Colonic mucosa (tissue), 4 donors: ENCODE measurements around the gene PAPPA. TPM values are rescaled to one million over a fixed set of nuclear protein-coding genes. Genes with fewer than 3 reads are reported as not detected.
A peak's percentile ranks its signal among the peaks of the same experiment; 100 is the strongest.

Experiments
- DNase-seq: peaks from one replicate; pipeline ENCODE4 v3.0.0-alpha.2; 2020
- H3K27ac ChIP-seq: fragments of 200-600 bp; one replicate; pipeline ENCODE4 v1.8.0; 2021
- H3K27me3 ChIP-seq: fragments of 200-600 bp; one replicate; pipeline ENCODE4 v1.8.0; 2021
- H3K36me3 ChIP-seq: fragments of 200-600 bp; one replicate; pipeline ENCODE4 v1.8.0; 2021
- H3K4me1 ChIP-seq: fragments of 200-600 bp; one replicate; pipeline ENCODE4 v1.8.0; 2021; ENCODE audit warnings: mild to moderate bottlenecking
- H3K4me3 ChIP-seq: fragments of 200-600 bp; one replicate; pipeline ENCODE4 v1.8.0; 2021
- H3K9ac ChIP-seq, 2 donors: one replicate each; pipeline ENCODE4 v1.7.0; 2013; ENCODE audit warnings: control low read depth in 2 of 2, low read depth in 2 of 2, low read length in 2 of 2
- H3K9me3 ChIP-seq: fragments of 200-600 bp; one replicate; pipeline ENCODE4 v1.8.0; 2021
- CTCF ChIP-seq: fragments of 200-600 bp; IDR thresholded peaks from one replicate; pipeline ENCODE4 v1.8.0; 2022; ENCODE audit warnings: antibody characterized with exemption, mild to moderate bottlenecking
- intact Hi-C: fragments of 100-400 bp; cut with DNase I; formaldehyde crosslinking; loops from one replicate; pipeline ENCODE4 v1.14.1; 2022
- total RNA-seq, 2 donors: library from RNA; stranded (reverse); fragmentation: NEBNext Ultra II Directional in 1 of 2; extraction: Animal tissue kit (Norgen Biotek cat#: 25700) in 1 of 2; gene quantifications; one replicate each; pipeline ENCODE4 v1.2.1, GENCODE V29; 2021
- donor health status: healthy.
- donor health status: DM: no; HTN: no; CAD: no.
- donor health status: DM: no; HTN: no; CAD: no.

The PAPPA gene
- total RNA-seq, 2 donors from 2014 or later = 0.99 to 1.2 TPM

GRCh38 chr9:116144555-116144954 lies 9.0 kb upstream of the PAPPA start:
- no peaks in the 10 kb centered on the region for H3K4me1 ChIP-seq
- no peak overlapping the region for H3K9ac ChIP-seq
- no peak for TF ChIP-seq CTCF
- no peaks in the 10 kb centered on the region for H3K27me3 ChIP-seq
- H3K4me3 ChIP-seq = no peak overlapping the region
- no peaks in the 10 kb centered on the region for H3K9me3 ChIP-seq
- no peak for DNase-seq
- intact Hi-C loops = no loop called here
- no peaks in the 10 kb centered on the region for H3K36me3 ChIP-seq
- H3K27ac ChIP-seq = no peak overlapping the region

- H3K4me1 ChIP-seq = no peaks in the 10 kb centered on the region
- no peaks in the 10 kb centered on the region for H3K36me3 ChIP-seq
- H3K27ac ChIP-seq = no peak overlapping the region
- H3K9ac ChIP-seq = no peak overlapping the region
- no peak overlapping the region for H3K4me3 ChIP-seq
- H3K27me3 ChIP-seq = no peaks in the 10 kb centered on the region
- TF ChIP-seq CTCF = no peak
- no peak for DNase-seq
- intact Hi-C loops = no loop called here
- H3K9me3 ChIP-seq = no peaks in the 10 kb centered on the region
Measured at GRCh38 chr9:116145036-116145435, 8.6 kb upstream of the PAPPA start.

- no peak for TF ChIP-seq CTCF
Measured at GRCh38 chr9:116147821-116148220, 5.8 kb upstream of the PAPPA start.

GRCh38 chr9:116149844-116150243 lies 3.7 kb upstream of the PAPPA start:
- Histone ChIP-seq H3K9ac (no peak overlapping the region), H3K27me3 (peaks cover 15% of the 10 kb centered on the region), H3K4me3 (no peak overlapping the region), H3K9me3 (no peaks in the 10 kb centered on the region), H3K4me1 (no peaks in the 10 kb centered on the region), H3K36me3 (no peaks in the 10 kb centered on the region), H3K27ac (no peak overlapping the region)
- peak; percentile 55 for TF ChIP-seq CTCF
- DNase-seq = peak; percentile 21
- intact Hi-C loops = loop anchor here (5.0 kb wide), 2 partner anchors 422 to 497 kb away; no protein-coding TSS in a partner anchor

More at GRCh38 chr9:116147821-116148220, 5.8 kb upstream of the PAPPA start:
- H3K27me3 ChIP-seq = peaks cover 9% of the 10 kb centered on the region
- H3K27ac ChIP-seq = no peak overlapping the region
- no peaks in the 10 kb centered on the region for H3K36me3 ChIP-seq
- H3K9me3 ChIP-seq = no peaks in the 10 kb centered on the region
- H3K9ac ChIP-seq = no peak overlapping the region
- no peak overlapping the region for H3K4me3 ChIP-seq
- H3K4me1 ChIP-seq = no peaks in the 10 kb centered on the region
- intact Hi-C loops = no loop called here
- no peak for DNase-seq

- no peaks in the 10 kb centered on the region for H3K36me3 ChIP-seq
- no peak overlapping the region for H3K27ac ChIP-seq
- H3K4me3 ChIP-seq = no peak overlapping the region
- peaks cover 24% of the 10 kb centered on the region for H3K27me3 ChIP-seq
- H3K9ac ChIP-seq = no peak overlapping the region
- H3K9me3 ChIP-seq = no peaks in the 10 kb centered on the region
- intact Hi-C loops = loop anchor here (5.0 kb wide), 2 partner anchors 421 to 496 kb away; no protein-coding TSS in a partner anchor
- TF ChIP-seq CTCF = no peak
- no peaks in the 10 kb centered on the region for H3K4me1 ChIP-seq
- no peak for DNase-seq
Measured at GRCh38 chr9:116151199-116151598, 2.4 kb upstream of the PAPPA start.
